ENCODE results near the gene PKMYT1.

Gene PKMYT1

GRCh38 chr16:2980227-2981176, at the start of gene PKMYT1:
TSS of gene PKMYT1 (minus strand) at chr16:2980446. CDS start at chr16:2979657, 789 bp downstream.
- DNase-seq (ENCODE audit: low read depth) = no peak
- peak within 1 kb of the TSS; percentile 70 for H3K4me3 ChIP-seq (ENCODE audit: low read length)
- TF ChIP-seq, protein P1, sequence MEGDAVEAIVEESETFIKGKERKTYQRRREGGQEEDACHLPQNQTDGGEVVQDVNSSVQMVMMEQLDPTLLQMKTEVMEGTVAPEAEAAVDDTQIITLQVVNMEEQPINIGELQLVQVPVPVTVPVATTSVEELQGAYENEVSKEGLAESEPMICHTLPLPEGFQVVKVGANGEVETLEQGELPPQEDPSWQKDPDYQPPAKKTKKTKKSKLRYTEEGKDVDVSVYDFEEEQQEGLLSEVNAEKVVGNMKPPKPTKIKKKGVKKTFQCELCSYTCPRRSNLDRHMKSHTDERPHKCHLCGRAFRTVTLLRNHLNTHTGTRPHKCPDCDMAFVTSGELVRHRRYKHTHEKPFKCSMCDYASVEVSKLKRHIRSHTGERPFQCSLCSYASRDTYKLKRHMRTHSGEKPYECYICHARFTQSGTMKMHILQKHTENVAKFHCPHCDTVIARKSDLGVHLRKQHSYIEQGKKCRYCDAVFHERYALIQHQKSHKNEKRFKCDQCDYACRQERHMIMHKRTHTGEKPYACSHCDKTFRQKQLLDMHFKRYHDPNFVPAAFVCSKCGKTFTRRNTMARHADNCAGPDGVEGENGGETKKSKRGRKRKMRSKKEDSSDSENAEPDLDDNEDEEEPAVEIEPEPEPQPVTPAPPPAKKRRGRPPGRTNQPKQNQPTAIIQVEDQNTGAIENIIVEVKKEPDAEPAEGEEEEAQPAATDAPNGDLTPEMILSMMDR (conservative IDR thresholded peaks at IDR 0.05; ENCODE audit: low read depth, low read length) = no peak

DNA sequence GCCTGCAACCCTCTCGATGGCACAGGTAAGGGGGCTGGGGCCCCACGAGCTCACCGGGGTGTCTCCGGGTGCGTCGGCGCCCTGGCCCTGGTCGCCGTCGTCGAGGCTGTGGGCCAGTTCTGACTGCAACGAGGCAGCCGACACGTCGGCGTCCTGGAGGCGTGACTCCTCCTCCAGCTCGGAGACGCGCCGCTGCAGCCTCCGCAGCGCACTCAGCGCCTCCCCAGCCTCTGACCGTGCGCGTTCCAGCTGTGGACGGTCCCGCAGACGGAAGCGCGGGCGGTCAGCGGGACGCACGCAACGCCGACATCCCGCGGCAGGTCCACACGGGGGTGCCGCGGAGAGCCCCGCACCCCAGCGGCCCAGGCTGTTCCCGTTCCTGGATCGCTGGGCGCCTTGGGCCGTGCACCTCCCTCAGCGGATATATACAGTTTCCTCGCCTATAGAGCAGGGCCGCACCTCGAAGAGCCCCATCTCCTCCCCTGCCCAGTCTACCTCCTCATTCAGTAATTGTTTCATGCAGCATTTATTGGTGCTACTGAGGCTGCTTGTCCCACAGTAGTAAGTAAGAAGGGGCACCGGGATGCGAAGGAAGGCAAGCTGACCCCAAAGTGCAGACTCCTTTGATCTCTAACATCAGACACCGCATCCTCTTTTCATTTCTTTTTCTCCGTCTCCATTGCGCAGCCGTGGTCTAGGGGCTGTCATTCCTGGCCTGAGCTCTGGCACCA, 49.4 kb upstream of the PKMYT1 start:
- TF ChIP-seq, protein P1 (conservative IDR thresholded peaks at IDR 0.05; ENCODE audit: low read depth, low read length) = no peak
- no peak overlapping the region for H3K4me3 ChIP-seq (ENCODE audit: low read length)
- no peak for DNase-seq (ENCODE audit: low read depth)

DNA sequence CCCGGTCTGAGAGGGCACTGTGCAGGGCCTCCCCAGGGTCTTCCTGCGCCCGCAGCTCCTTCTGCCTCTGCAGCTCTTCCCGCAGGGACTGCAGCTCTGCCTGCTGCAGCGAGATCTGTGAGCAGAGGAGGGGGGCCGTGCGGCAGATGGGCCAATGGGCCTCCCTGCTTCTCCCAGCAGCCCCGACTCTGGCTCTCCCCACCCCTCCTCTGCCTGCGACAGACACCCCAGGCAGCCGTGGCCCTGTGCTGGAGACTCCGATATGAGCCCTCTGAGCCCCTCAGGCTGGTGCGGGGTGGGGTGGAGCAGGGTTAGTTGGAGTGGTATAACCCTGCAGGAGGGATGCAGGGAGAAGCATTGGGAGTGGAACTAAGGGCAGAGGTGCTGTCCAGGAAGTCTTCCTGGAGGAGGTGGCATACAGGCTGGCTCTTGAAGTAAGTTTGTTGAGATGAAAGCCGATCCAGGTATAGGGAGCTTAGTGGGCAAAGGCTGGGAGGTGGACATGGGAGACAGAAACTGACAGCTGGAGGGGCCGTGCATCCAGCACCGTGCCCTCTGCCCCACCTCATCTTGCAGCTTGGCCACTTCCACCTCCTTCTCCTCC, 48.6 kb upstream of the PKMYT1 start:
- TF ChIP-seq, protein P1 (conservative IDR thresholded peaks at IDR 0.05; ENCODE audit: low read depth, low read length) = no peak
- DNase-seq (ENCODE audit: low read depth) = no peak
- no peak overlapping the region for H3K4me3 ChIP-seq (ENCODE audit: low read length)

DNA sequence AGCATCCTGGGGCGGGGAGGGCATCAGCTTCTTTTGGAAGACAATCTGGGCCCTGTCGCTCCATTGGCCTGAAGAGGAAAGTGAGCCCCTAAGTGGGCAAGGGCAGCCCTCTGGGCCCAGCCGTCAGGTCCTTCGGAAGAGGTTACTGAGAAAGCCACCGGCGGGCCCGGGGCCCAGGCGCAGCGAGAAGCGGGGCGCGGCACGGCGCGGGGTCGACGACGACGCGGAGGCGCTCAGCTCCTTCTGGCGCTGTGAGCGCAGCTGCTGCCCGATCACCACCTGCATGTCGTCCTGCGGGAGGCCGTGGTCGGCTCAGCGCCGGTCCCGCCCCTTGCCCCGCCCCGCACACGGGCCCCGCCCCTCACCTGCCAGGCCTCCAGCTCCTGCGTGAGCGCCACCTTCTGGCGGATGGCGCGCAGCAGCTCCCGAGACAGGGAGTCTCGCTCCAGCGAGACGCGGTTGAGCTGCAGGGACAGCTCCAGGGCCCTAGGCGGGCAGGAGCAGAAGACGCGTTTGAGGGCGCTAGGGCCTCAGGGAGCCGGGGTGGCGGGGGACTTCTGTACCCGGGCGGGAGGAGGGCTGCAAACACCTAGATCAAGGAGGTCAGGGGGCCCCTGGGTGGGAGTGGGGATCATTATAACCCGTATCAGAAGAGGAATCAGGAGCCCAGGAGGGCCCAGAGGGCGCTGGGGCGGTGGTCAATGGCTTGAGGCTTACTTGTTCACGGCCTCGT, 47.9 kb upstream of the PKMYT1 start:
- no peak overlapping the region for H3K4me3 ChIP-seq (ENCODE audit: low read length)
- TF ChIP-seq, protein P1 (conservative IDR thresholded peaks at IDR 0.05; ENCODE audit: low read depth, low read length) = peak; percentile 76
- peak; percentile 43 for DNase-seq (ENCODE audit: low read depth)

- H3K4me3 ChIP-seq (ENCODE audit: low read length) = no peak overlapping the region
- no peak for DNase-seq (ENCODE audit: low read depth)
- TF ChIP-seq, protein P1 (conservative IDR thresholded peaks at IDR 0.05; ENCODE audit: low read depth, low read length) = no peak
These were observed 47.2 kb upstream of the PKMYT1 start for GRCh38 chr16:3027489-3027795.

GRCh38 chr16:3026609-3027488, 46.6 kb upstream of the PKMYT1 start:
- DNase-seq (ENCODE audit: low read depth) = no peak
- no peak overlapping the region for H3K4me3 ChIP-seq (ENCODE audit: low read length)
- TF ChIP-seq, protein P1 (conservative IDR thresholded peaks at IDR 0.05; ENCODE audit: low read depth, low read length) = no peak

Measured in retinal pigment epithelial cell (primary cell).